ENCODE data around the gene HPCAL4. TPM values are rescaled to one million over a fixed set of nuclear protein-coding genes. Genes with fewer than 3 reads are reported as not detected.

Gene HPCAL4
- total and polyA plus RNA-seq, 7 donors = 0.16 to 1.1 (median 0.83) TPM; not detected in 2

DNA sequence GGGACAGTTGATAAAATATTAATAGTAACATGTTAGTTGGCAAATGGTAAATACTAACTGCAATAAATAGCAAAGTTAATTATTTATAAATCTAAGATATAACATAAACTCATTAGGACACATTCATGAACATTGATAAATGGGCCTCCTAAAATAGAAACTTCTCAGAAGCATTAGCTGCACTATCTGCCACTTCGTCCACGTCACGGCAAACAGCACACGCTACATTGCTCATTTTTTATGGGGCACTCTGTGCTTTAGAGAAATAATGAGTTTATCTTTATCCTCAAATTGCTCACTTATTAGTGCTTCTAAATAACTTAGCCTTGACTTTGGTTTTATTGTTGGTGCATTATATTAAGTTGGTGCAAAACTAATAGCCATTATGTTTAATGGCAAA is 16.3 kb upstream of the HPCAL4 start:
- no peak overlapping the region for H3K4me3 ChIP-seq
- WGBS, 2 donors = 91 to 93% methylated on average over 4 of the region's 4 CpGs
- no peaks in the 10 kb centered on the region for H3K4me1 ChIP-seq
- H3K36me3 ChIP-seq = no peaks in the 10 kb centered on the region
- intact Hi-C loops (cut with DNase I) = no loop called here
- H3K27me3 ChIP-seq = no peaks in the 10 kb centered on the region
- TF ChIP-seq POLR2A (IDR thresholded peaks at IDR 0.05) = no peak
- DNase-seq = no peak
- H3K9me3 ChIP-seq = no peaks in the 10 kb centered on the region
- no peak overlapping the region for H3K27ac ChIP-seq

DNA sequence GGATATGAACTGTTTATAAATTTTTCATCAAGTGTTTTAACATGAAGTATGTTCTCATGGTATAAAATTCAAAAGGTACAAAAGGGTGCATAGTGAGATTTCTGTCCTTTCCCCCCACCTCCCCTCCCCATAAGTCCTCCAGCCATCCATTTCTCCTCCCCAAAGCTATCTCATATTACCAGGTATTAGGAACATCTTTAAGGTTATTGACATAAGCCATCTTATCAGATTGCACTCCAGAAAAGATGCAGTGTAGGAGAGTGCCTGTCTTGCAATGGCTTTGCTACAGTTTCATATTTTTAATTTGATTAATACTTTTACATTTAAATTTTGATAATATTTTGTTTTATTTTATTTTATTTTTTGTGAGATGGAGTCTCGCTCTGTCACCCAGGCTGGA is 13.5 kb upstream of the HPCAL4 start:
- intact Hi-C loops (cut with DNase I) = no loop called here
- no peaks in the 10 kb centered on the region for H3K9me3 ChIP-seq
- H3K27me3 ChIP-seq = no peaks in the 10 kb centered on the region
- no peak for DNase-seq
- no peak overlapping the region for H3K27ac ChIP-seq
- H3K4me1 ChIP-seq = peaks cover 0 to 5% (median 2%) of the 10 kb centered on the region in 4 donors
- H3K36me3 ChIP-seq = no peaks in the 10 kb centered on the region
- TF ChIP-seq EP300 (IDR thresholded peaks at IDR 0.05) = no peak
- TF ChIP-seq POLR2A (IDR thresholded peaks at IDR 0.05) = no peak
- TF ChIP-seq, protein P1, sequence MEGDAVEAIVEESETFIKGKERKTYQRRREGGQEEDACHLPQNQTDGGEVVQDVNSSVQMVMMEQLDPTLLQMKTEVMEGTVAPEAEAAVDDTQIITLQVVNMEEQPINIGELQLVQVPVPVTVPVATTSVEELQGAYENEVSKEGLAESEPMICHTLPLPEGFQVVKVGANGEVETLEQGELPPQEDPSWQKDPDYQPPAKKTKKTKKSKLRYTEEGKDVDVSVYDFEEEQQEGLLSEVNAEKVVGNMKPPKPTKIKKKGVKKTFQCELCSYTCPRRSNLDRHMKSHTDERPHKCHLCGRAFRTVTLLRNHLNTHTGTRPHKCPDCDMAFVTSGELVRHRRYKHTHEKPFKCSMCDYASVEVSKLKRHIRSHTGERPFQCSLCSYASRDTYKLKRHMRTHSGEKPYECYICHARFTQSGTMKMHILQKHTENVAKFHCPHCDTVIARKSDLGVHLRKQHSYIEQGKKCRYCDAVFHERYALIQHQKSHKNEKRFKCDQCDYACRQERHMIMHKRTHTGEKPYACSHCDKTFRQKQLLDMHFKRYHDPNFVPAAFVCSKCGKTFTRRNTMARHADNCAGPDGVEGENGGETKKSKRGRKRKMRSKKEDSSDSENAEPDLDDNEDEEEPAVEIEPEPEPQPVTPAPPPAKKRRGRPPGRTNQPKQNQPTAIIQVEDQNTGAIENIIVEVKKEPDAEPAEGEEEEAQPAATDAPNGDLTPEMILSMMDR (IDR thresholded peaks at IDR 0.05) = no peak
- TF ChIP-seq POLR2AphosphoS5 (IDR thresholded peaks at IDR 0.05) = no peak
- no peak overlapping the region for H3K4me3 ChIP-seq
- WGBS, 2 donors = 93 to 98% methylated on average over 1 of the region's 1 CpG

DNA sequence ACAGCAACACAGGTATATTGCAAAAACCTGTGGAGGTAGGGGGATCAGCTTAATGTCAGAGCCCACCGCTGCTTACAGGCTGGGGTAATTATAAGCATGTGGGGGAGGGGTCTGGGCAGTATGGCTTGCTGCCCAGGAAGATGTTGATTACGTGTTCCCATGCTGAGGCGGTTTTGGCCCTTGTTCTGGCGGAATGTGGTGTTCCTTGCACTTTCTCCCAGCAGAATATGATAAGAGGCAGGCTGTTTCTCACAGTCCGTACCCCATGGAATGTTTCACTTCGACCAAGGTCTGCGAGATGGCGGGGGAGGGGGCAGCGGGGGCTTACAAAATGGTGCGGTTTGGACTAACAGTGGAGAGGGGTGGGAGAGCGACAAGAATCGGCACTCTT is 9.8 kb upstream of the HPCAL4 start:
- Histone ChIP-seq H3K27me3 (no peaks in the 10 kb centered on the region), H3K4me3 (no peak overlapping the region), H3K9me3 (no peaks in the 10 kb centered on the region), H3K27ac (no peak overlapping the region), H3K4me1 (peaks cover 0 to 5% (median 2%) of the 10 kb centered on the region in 4 donors), H3K36me3 (no peaks in the 10 kb centered on the region)
- 31 to 43% methylated on average over 12 of the region's 12 CpGs for WGBS, 2 donors
- DNase-seq = no peak
- intact Hi-C loops (cut with DNase I) = no loop called here
- TF ChIP-seq POLR2AphosphoS5 (IDR thresholded peaks at IDR 0.05) (no peak), EP300 (IDR thresholded peaks at IDR 0.05) (no peak), POLR2A (IDR thresholded peaks at IDR 0.05) (no peak)
- TF ChIP-seq, protein P1 (IDR thresholded peaks at IDR 0.05) = no peak

DNA sequence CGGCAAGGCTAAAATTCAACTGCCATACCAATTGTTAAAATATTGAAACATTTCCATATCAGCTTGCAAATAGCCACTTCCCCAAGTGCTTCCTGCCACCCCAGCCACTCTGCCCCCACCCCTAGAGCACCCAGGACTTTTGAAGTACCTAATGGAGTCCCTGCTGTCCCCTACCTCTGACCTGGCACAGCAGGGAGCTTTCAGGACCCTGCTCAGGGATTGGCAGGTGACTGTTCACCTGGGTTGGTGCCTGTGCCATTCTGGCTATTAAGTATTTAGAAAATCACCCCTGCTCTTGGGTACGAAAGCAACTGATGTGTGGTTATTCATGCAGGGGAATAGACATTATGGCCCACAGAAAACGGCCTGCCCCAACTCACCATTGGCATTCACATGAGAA is 9.1 kb upstream of the HPCAL4 start:
- intact Hi-C loops (cut with DNase I) = no loop called here
- WGBS, 2 donors = 67 to 90% methylated on average over 3 of the region's 3 CpGs
- no peaks in the 10 kb centered on the region for H3K36me3 ChIP-seq

DNA sequence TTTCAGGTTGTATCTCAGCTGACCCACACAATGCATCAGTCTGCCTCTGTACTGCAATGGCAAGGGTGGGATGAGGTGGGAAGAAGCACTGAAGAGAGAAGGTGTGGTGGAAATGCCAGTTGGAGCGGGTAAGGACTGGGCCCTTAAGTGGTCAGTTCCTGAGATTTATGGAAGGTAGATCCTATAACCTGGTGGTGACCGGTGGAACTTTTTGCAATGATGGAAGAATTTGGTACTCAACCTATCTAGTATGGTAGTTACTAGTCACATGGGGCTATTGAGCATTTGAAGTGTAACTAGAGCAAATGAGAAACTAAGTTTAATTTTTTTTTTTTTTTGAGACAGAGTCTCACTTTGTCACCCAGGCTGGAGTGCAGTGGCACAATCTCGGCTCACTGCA is 8.2 kb upstream of the HPCAL4 start:
- TF ChIP-seq, protein P1 (IDR thresholded peaks at IDR 0.05) = no peak
- no peak for TF ChIP-seq POLR2AphosphoS5 (IDR thresholded peaks at IDR 0.05)
- no peak for TF ChIP-seq POLR2A (IDR thresholded peaks at IDR 0.05)
- TF ChIP-seq EP300 (IDR thresholded peaks at IDR 0.05) = no peak
- Histone ChIP-seq H3K27me3 (no peaks in the 10 kb centered on the region), H3K4me1 (peaks cover 0 to 5% (median 2%) of the 10 kb centered on the region in 4 donors), H3K36me3 (no peaks in the 10 kb centered on the region), H3K27ac (no peak overlapping the region), H3K4me3 (no peak overlapping the region), H3K9me3 (no peaks in the 10 kb centered on the region)
- 87 to 94% methylated on average over 3 of the region's 3 CpGs for WGBS, 2 donors
- DNase-seq = no peak
- intact Hi-C loops (cut with DNase I) = no loop called here

More for the DNA sequence above, 9.1 kb upstream of the HPCAL4 start:
- TF ChIP-seq, protein P1 (IDR thresholded peaks at IDR 0.05) = no peak
- TF ChIP-seq POLR2AphosphoS5 (IDR thresholded peaks at IDR 0.05) = no peak
- no peak for TF ChIP-seq EP300 (IDR thresholded peaks at IDR 0.05)
- no peak for TF ChIP-seq POLR2A (IDR thresholded peaks at IDR 0.05)
- DNase-seq = no peak
- Histone ChIP-seq H3K9me3 (no peaks in the 10 kb centered on the region), H3K27me3 (no peaks in the 10 kb centered on the region), H3K4me1 (peaks cover 0 to 5% (median 2%) of the 10 kb centered on the region in 4 donors), H3K4me3 (no peak overlapping the region), H3K27ac (no peak overlapping the region)

Measured in sigmoid colon (tissue), 7 donors.